Measurements from ENCODE around the gene GPR171.

- TF ChIP-seq CTCF (IDR thresholded peaks at IDR 0.05) (no peak), POLR2A (IDR thresholded peaks at IDR 0.05) (no peak)
Measured at GRCh38 chr3:151183265-151183671, 19.7 kb downstream of the GPR171 start.
